Fibroblast of skin of abdomen (primary cell): ENCODE measurements around the gene GAS7. TPM values are rescaled to one million over a fixed set of nuclear protein-coding genes. Genes with fewer than 3 reads are reported as not detected.

ENCODE experiments used
- DNase-seq: peaks from one replicate; pipeline ENCODE4 v3.0.0-alpha.2; 2013
- polyA plus RNA-seq, 2 experiments: library from polyadenylated mRNA; unstranded; fragments of 120-200 nt; gene quantifications; one replicate each; pipeline ENCODE4 v1.2.1, GENCODE V29; 2013; ENCODE audit not compliant: insufficient read length in 2 of 2

GAS7 gene
- polyA plus RNA-seq (2013, experiment 1 of 2; ENCODE audit: insufficient read length) = 30.1 TPM
- polyA plus RNA-seq (2013, experiment 2 of 2; ENCODE audit: insufficient read length) = 28.6 TPM

DNA sequence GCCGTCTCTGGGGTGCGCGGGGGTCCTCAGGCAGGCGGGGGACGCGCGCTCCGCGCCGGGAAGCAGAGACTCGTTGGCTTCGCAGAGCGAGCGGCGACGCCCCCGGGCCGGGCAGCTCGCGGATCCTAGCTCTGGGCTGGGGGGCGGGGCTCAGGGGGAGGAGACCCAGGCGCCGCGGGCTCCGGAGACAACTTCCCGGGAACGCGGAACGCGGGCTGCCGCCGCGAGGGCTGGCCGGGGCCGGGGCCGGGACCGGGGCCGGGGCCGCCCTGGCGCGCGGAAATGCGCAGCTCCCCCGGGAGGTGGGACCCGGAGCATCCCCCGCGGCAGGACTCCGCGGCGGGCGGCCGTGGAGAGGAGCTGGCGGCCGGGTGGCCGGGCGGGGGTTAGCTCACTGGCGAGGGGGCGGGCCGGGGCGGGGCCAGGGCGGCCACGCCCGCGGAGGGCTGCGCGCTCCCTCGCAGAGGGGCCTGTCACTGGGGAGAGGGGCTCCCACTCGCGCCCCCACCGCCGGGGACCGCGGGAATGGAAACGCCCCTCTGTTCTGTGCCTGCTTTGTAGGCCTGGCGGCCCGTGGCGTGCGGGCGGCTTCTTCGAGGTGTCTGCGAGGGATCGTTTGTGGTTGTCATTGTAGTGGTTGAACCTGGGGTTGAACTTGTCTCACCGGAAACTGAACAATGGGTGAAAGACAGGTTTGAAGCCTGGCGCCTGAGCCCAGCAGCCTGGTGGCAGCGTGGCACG is at the start of gene GAS7:
Gene GAS7, minus strand, starts transcription at position 98 of the 741 bp plus-strand sequence.
- DNase-seq = peak; percentile 54

- DNase-seq = peak; percentile 79
Observed at GRCh38 chr17:10247810-10248209, 49.4 kb upstream of the GAS7 start.

- DNase-seq = peak; percentile 87
Observed at GRCh38 chr17:10243883-10244844, 45.8 kb upstream of the GAS7 start.

- DNase-seq = no peak
Observed at GRCh38 chr17:10241781-10242180, 43.4 kb upstream of the GAS7 start.

GRCh38 chr17:10238661-10239060 is 40.3 kb upstream of the GAS7 start:
- DNase-seq = no peak

- DNase-seq = no peak
Observed at GRCh38 chr17:10234033-10234432, 35.6 kb upstream of the GAS7 start.

GRCh38 chr17:10233161-10233560 is 34.8 kb upstream of the GAS7 start:
- peak; percentile 36 for DNase-seq

GRCh38 chr17:10229181-10229580 is 30.8 kb upstream of the GAS7 start:
- peak; percentile 21 for DNase-seq

- peak; percentile 42 for DNase-seq
Observed at GRCh38 chr17:10226930-10227695, 28.7 kb upstream of the GAS7 start.

GRCh38 chr17:10224582-10225195 is 26.3 kb upstream of the GAS7 start:
- DNase-seq = no peak

DNA sequence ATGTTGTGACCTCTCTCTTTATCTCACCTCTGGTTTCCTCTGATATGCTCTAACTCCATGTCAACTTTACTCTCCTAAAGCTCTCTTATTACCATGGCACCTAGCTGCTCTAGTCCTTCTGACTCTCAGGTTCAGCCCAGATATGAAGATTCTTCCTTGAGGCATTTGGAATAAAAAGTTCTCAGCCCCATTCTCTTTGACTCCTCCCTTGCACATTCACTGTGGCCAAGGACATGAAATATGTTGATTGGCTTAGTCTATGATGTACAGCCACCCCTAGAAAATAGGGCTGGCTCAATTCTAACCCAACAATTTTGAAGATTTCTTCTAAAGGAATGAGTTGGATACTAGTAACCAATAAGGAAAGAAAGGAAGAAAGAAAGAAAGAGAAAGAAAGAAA is 20.8 kb upstream of the GAS7 start:
- no peak for DNase-seq

DNA sequence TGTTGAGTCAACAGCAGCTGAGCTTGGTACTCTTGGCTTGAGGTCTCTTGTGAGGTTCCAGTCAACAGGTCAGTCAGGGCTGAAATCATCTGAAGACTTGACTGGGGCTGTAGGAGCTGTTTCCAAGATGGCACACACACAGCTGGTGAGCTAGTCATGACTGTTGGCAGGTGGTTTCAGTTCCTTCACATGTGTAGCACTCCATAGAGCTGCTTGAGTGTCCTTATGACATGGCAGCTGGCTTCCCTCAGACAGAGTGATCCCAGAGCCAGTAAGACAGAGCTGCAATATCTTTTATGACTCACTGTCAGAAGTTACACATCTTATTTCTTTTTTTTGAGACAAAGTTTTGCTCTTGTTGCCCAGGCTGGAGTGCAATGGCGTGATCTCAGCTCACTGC is 19.5 kb upstream of the GAS7 start:
- no peak for DNase-seq

- no peak for DNase-seq
Observed at GRCh38 chr17:10216213-10216938, 18.0 kb upstream of the GAS7 start.

DNA sequence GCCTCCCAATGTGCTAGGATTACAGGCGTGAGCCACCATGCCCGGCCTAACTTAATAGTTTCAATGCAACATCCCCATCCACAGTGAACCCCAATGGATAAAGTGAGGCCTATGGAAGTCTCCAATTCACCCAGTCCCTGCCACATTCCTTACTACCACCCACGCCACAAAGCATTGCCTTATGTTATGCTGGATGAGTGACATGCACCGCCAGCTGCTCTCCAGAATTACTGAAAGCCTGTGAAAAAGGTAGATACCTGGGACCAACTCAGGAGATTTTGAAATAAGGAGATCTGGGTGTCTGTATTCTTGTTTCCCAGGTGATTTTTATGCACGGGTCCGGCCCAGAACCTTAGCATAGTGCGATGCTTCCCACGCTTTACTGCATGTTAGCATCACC is 16.9 kb upstream of the GAS7 start:
- no peak for DNase-seq

DNA sequence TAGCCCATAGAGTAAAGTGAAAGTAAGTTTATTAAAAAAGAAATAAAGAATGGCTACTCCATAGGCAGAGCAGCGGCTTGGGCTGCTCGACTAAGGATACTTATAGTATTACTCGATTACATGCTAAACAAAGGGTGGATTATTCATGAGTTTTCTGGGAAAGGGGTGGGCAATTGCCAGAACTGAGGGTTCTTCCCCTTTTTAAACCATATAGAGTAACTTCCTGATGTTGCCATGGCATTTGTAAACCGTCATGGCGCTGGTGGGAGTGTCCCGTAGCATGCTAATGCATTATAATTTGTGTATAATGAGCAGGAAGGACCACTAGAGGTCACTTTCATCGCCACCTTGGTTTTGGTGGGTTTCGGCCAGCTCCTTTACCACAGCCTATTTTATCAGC is 13.3 kb upstream of the GAS7 start:
- no peak for DNase-seq

- DNase-seq = peak; percentile 81
Observed at GRCh38 chr17:10210151-10210574, 11.8 kb upstream of the GAS7 start.

GRCh38 chr17:10208604-10209193 is 10.3 kb upstream of the GAS7 start:
- DNase-seq = no peak

DNA sequence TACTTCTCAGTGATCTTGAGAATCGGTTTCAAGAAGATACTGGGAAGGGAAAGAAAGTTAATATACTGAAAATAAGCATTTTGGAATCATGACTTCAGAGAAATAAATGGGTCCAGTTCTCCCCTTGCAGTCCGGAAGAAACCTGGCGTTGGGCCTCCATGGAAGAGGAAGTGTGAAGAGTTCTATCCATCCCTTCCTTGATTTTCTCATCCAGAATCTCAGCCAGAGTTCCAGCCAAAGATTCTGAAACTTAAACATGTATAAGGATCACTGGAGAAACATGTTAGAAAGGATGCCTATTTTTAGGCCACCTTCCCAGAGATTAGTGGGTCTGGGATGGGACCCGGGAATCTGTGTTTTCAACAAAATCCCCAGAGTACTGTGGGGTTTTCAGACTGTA is 8.7 kb upstream of the GAS7 start:
- DNase-seq = no peak

DNA sequence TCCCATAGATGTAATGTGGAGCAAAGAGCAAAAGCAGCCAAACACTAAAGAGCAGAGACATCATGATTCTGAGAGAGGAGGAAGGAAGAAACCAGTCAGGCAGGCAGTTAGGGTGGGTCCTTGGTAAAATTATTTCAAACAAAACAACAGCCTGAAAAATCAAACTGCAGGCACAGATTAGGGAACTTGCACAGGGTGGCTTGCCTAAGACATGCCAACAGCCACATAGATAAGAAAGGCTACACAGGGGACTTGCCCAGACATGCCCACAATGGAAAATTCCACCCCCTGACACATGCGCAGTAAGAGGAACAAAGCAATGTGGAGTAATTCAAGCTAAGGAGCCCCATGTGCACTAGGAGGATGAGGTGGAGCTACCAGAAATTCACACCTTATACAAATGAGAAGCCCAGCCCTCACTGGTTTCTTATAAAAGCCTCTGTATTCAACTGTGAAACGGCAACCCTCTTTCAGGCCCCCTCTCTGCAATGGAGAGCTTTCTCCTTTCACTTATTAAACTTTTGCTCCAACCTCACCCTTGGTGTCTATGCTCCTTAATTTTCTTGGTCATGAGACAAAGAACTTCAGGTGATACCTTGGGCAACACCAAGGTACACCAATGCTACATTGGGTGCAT is 7.3 kb upstream of the GAS7 start:
- DNase-seq = no peak

DNA sequence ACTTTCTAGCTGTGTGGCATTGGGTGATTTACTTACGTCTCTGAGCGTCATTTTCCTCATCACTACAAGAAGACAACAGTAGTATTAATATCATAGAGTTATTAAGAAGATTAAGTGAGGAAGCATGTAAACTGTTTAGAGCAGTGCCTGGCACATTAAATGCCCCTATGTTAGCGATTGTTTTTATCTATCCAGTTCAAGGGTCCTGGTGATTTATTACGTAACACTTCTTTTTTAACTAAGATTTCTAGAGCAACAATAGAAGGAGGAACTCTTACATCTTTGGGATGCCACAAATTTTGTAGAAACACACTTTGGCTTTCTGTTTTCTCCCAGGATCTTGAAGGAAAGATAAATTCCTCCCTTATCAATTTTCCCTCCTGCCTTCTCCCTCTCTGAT is 3.3 kb upstream of the GAS7 start:
- no peak for DNase-seq

DNA sequence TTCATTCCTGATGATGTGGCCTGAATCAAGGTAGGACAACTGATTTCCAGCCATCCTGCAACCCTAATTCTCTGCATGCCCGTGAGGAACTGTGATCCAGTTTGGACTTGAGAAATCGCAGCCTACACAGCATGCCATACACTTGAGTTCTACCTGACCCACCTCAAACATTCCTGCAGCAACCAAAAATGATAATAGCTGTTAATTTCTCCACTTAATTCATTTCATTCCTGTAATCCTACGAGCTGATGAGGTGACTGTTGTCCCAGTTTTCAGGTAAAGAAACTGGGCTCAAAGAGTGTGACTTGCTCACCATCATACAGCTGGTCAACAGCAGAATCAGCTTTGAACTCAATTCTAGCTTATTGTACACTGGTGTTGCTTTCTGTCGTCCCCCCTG is 2.2 kb upstream of the GAS7 start:
- DNase-seq = no peak
